Right atrium auricular region (tissue), 2 donors: Measurements from ENCODE around the gene PPM1B. TPM values are rescaled to one million over a fixed set of nuclear protein-coding genes. Genes with fewer than 3 reads are reported as not detected.

ENCODE experiments used
- DNase-seq: peaks from one replicate; pipeline ENCODE4 v3.0.0-alpha.2; 2019; ENCODE audit warnings: low spot score
- H3K27ac ChIP-seq, 2 donors: fragments of 200-600 bp; sonication (generic); 1 replicate in 1 of 2; 2 replicates in 1 of 2; pipeline ENCODE4 v1.5.1; 2016 to 2019
- H3K27me3 ChIP-seq, 2 donors: fragments of 200-600 bp; sonication (generic); one replicate each; pipeline versions ENCODE4 v1.5.1 to v1.6.0; 2017 to 2019
- H3K36me3 ChIP-seq: fragments of 200-600 bp; sonication (generic); one replicate; pipeline ENCODE4 v1.5.1; 2016
- H3K4me1 ChIP-seq, 2 donors: fragments of 200-600 bp; sonication (generic); one replicate each; pipeline versions ENCODE4 v1.5.1 to v1.6.0; 2017 to 2019
- H3K4me3 ChIP-seq, 2 donors: fragments of 200-600 bp; sonication (generic); 1 replicate in 1 of 2; 2 replicates in 1 of 2; pipeline ENCODE4 v1.5.1; 2017 to 2019; ENCODE audit warnings: mild to moderate bottlenecking in 1 of 2, moderate library complexity in 1 of 2
- H3K9me3 ChIP-seq, 2 donors: fragments of 200-600 bp; sonication (generic); one replicate each; pipeline ENCODE4 v1.5.1; 2019
- total RNA-seq, 2 donors: library from RNA; depleted of rRNA; stranded (reverse); fragments of >200 nt; gene quantifications; one replicate each; pipeline ENCODE4 v1.1.0, GENCODE V29; 2016
- TF ChIP-seq, protein P1 (sequence below), 2 donors: fragments of 200-600 bp; sonication (generic); IDR thresholded peaks; one replicate each; pipeline ENCODE4 v1.5.1; 2019; ENCODE audit warnings: antibody characterized with exemption in 2 of 2

The PPM1B gene
- total RNA-seq, result 10 to 100 TPM; 21.4 to 38.6 TPM

DNA sequence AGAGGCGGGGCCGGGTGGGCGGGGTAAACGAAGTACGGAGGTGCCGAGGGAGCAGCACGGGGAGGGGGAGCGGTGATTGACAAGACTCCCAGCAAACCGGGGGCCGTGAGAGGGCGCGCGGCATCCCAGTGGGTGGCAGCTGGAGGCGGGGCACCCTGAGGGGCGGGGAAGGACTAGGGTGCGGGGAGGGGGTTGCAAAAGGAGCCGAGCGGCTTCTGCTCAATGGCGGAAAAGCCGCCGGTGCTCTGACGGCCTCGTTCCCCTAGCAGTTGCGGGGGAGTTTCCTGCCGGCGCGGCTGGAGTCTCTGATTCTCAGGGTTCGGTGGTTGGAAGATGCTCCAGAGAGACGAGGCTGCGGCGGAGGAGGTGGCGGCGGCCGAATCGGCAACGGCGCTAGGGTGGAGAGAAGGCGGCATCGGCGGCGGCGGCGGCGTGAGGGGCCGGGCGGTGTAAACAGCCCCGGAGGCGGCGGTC, at the start of gene PPM1B:
PPM1B (plus strand) TSS at position 195 of the 474 bp plus-strand sequence. CDS start 32,325 bp downstream, outside the sequence.
- Histone ChIP-seq H3K9me3 (peaks cover 0 to 6% of the 10 kb centered on the region in 2 donors), H3K4me3 (peak within 1 kb of the TSS; percentile 96 to 97), H3K36me3 (no peaks in the 10 kb centered on the region), H3K27ac (peak within 1 kb of the TSS; percentile 96 to 98), H3K27me3 (no peaks in the 10 kb centered on the region), H3K4me1 (peaks cover 0 to 30% of the 10 kb centered on the region in 2 donors)
- peak; percentile 99 for DNase-seq
- TF ChIP-seq, protein P1, sequence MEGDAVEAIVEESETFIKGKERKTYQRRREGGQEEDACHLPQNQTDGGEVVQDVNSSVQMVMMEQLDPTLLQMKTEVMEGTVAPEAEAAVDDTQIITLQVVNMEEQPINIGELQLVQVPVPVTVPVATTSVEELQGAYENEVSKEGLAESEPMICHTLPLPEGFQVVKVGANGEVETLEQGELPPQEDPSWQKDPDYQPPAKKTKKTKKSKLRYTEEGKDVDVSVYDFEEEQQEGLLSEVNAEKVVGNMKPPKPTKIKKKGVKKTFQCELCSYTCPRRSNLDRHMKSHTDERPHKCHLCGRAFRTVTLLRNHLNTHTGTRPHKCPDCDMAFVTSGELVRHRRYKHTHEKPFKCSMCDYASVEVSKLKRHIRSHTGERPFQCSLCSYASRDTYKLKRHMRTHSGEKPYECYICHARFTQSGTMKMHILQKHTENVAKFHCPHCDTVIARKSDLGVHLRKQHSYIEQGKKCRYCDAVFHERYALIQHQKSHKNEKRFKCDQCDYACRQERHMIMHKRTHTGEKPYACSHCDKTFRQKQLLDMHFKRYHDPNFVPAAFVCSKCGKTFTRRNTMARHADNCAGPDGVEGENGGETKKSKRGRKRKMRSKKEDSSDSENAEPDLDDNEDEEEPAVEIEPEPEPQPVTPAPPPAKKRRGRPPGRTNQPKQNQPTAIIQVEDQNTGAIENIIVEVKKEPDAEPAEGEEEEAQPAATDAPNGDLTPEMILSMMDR (IDR thresholded peaks at IDR 0.05), result no peak

DNA sequence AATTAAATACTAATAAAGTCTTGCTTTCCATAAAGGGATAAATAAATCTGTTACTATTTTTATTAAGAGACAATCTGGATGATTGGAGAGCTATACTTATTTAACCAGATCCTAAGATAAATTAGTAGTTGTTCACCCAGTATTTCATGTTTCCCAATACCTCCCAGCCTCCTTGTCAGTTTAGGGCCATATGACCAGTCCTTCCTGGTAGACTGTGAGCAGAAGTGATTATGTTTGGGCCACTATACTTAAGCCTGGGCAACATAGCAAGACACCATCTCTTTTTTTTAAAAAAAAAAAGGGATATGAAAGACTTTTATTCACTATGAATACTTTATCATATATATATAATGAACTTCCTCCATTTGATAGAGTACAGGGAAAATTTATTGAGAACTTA, 48.8 kb upstream of the PPM1B start:
- Histone ChIP-seq H3K27ac (no peak overlapping the region), H3K36me3 (no peaks in the 10 kb centered on the region), H3K9me3 (no peaks in the 10 kb centered on the region), H3K4me3 (no peak overlapping the region), H3K4me1 (no peaks in the 10 kb centered on the region), H3K27me3 (no peaks in the 10 kb centered on the region)
- TF ChIP-seq, protein P1 (IDR thresholded peaks at IDR 0.05), result no peak
- no peak for DNase-seq

DNA sequence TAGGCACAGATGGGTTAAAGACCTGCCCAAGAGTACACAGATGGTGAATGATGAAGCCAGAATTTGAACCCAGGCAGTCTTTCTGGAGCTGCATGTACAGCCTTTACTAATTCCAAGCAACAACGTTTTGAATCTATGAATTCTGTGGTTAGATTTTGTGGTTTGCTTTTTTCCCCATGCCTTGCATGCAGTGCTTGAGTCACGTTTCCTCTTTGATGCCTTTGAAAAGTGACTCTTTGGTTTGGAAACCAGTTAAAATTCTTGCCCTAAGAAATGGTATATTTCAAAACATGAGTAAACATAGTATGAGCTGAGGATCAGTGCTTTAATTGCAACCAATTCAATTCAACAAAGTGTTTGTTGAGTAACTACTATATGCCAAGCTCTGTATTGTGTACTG, 48.2 kb upstream of the PPM1B start:
- no peaks in the 10 kb centered on the region for H3K36me3 ChIP-seq
- H3K27ac ChIP-seq, result no peak overlapping the region
- H3K4me1 ChIP-seq, result no peaks in the 10 kb centered on the region
- DNase-seq, result no peak
- TF ChIP-seq, protein P1 (IDR thresholded peaks at IDR 0.05), result no peak
- H3K9me3 ChIP-seq, result no peaks in the 10 kb centered on the region
- no peak overlapping the region for H3K4me3 ChIP-seq
- H3K27me3 ChIP-seq, result no peaks in the 10 kb centered on the region

DNA sequence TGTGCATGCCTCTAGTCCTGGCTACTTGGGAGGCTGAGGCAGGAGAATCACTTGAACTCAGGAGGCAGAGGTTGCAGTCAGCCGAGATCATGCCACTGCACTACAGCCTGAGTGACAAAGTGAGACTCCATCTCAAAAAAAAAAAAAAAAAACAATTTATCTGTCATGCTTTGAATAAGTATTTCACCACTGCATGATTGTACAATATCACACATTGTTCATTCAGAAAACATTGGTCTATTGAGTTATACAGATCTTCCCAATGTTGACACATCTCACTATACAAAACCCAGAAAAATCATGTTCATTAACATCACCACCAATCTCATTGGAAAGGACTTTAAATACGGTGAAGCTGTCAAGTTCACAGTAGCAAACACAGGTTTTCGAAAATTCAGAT, 46.8 kb upstream of the PPM1B start:
- no peaks in the 10 kb centered on the region for H3K27me3 ChIP-seq
- no peak for DNase-seq
- H3K9me3 ChIP-seq, result no peaks in the 10 kb centered on the region
- no peaks in the 10 kb centered on the region for H3K4me1 ChIP-seq
- H3K36me3 ChIP-seq, result no peaks in the 10 kb centered on the region
- TF ChIP-seq, protein P1 (IDR thresholded peaks at IDR 0.05), result no peak
- no peak overlapping the region for H3K4me3 ChIP-seq
- H3K27ac ChIP-seq, result no peak overlapping the region

DNA sequence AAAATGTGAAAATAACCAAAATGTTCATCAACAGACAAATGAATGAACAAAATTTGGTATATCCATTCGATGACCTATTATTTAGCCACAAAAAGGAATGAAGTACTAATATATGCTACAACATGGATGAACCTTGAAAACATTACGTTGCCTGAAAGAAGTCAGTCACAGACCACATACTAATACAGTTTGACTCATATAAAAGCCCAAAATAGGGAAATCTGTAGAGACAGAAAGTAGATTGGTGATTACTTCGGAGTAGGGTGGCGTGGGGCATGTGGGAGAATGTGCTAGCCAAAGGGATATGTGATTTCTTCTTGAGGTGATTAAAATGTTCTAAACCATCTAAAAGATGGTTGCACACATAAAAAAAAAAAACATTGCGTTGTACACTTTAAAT, 44.2 kb upstream of the PPM1B start:
- DNase-seq, result no peak
- Histone ChIP-seq H3K4me3 (no peak overlapping the region), H3K9me3 (no peaks in the 10 kb centered on the region), H3K36me3 (no peaks in the 10 kb centered on the region), H3K27ac (no peak overlapping the region), H3K4me1 (no peaks in the 10 kb centered on the region), H3K27me3 (no peaks in the 10 kb centered on the region)
- TF ChIP-seq, protein P1 (IDR thresholded peaks at IDR 0.05), result no peak
